Progenitor cell of endocrine pancreas (in vitro differentiated cells): ENCODE data around the gene PLXND1. TPM values are rescaled to one million over a fixed set of nuclear protein-coding genes. Genes with fewer than 3 reads are reported as not detected.

ENCODE experiments used
- DNase-seq: peaks from one replicate; pipeline ENCODE4 v3.0.0; 2021; ENCODE audit warnings: low spot score; ENCODE audit not compliant: unreplicated experiment
- H3K27ac Mint-ChIP-seq: 2 replicates; pipeline ENCODE4 v1.8.0; 2021; ENCODE audit warnings: mild to moderate bottlenecking, moderate library complexity, mixed read lengths
- H3K27me3 Mint-ChIP-seq: 2 replicates; pipeline ENCODE4 v1.8.0; 2021; ENCODE audit warnings: mixed read lengths
- H3K36me3 Mint-ChIP-seq: 2 replicates; pipeline ENCODE4 v1.8.0; 2022; ENCODE audit warnings: mixed read lengths; ENCODE audit not compliant: insufficient read depth
- H3K4me1 Mint-ChIP-seq: 2 replicates; pipeline ENCODE4 v1.8.0; 2021; ENCODE audit warnings: low read depth, mixed read lengths
- H3K4me3 Mint-ChIP-seq: 2 replicates; pipeline ENCODE4 v1.8.0; 2021; ENCODE audit warnings: low read depth, mild to moderate bottlenecking, moderate library complexity, mixed read lengths
- H3K9me3 Mint-ChIP-seq: 2 replicates; pipeline ENCODE4 v1.8.0; 2021; ENCODE audit warnings: low read depth, mixed read lengths
- CTCF ChIP-seq: fragments of 200-600 bp; sonication (generic); IDR thresholded peaks from one replicate; pipeline ENCODE4 v1.5.0; 2021; ENCODE audit warnings: antibody characterized with exemption, mild to moderate bottlenecking; ENCODE audit not compliant: unreplicated experiment
- total RNA-seq: library from RNA; stranded (reverse); gene quantifications from 2 replicates; pipeline ENCODE4 v1.2.1, GENCODE V29; 2021

PLXND1 gene
- total RNA-seq, 1 donor from 2014 or later, result 18.0 TPM

- H3K36me3 Mint-ChIP-seq, result no peaks in the 10 kb centered on the region
- TF ChIP-seq CTCF, result no peak
- peaks cover 16% of the 10 kb centered on the region for H3K27me3 Mint-ChIP-seq
- H3K27ac Mint-ChIP-seq, result no peak overlapping the region
- no peak overlapping the region for H3K4me3 Mint-ChIP-seq
- peaks cover 30% of the 10 kb centered on the region for H3K4me1 Mint-ChIP-seq
- DNase-seq, result no peak
- no peaks in the 10 kb centered on the region for H3K9me3 Mint-ChIP-seq
Observed at GRCh38 chr3:129598000-129598381, 8.5 kb downstream of the PLXND1 start.

GRCh38 chr3:129597087-129597999, 9.1 kb downstream of the PLXND1 start:
- no peak overlapping the region for H3K4me3 Mint-ChIP-seq
- DNase-seq, result no peak
- peaks cover 32% of the 10 kb centered on the region for H3K4me1 Mint-ChIP-seq
- TF ChIP-seq CTCF, result no peak
- no peaks in the 10 kb centered on the region for H3K36me3 Mint-ChIP-seq
- H3K9me3 Mint-ChIP-seq, result no peaks in the 10 kb centered on the region
- H3K27me3 Mint-ChIP-seq, result peaks cover 13% of the 10 kb centered on the region
- no peak overlapping the region for H3K27ac Mint-ChIP-seq

GRCh38 chr3:129596194-129597086, 10.0 kb downstream of the PLXND1 start:
- H3K36me3 Mint-ChIP-seq, result no peaks in the 10 kb centered on the region
- no peak for DNase-seq
- no peaks in the 10 kb centered on the region for H3K9me3 Mint-ChIP-seq
- H3K27me3 Mint-ChIP-seq, result peaks cover 8% of the 10 kb centered on the region
- no peak overlapping the region for H3K4me3 Mint-ChIP-seq
- peaks cover 39% of the 10 kb centered on the region for H3K4me1 Mint-ChIP-seq
- no peak for TF ChIP-seq CTCF
- H3K27ac Mint-ChIP-seq, result peak overlapping the region; percentile 64

- H3K4me1 Mint-ChIP-seq, result peaks cover 39% of the 10 kb centered on the region
Observed at GRCh38 chr3:129595544-129596193, 10.8 kb downstream of the PLXND1 start.

More at GRCh38 chr3:129595544-129596193, 10.8 kb downstream of the PLXND1 start:
- TF ChIP-seq CTCF, result no peak
- no peak for DNase-seq
- Mint-ChIP-seq H3K36me3 (no peaks in the 10 kb centered on the region), H3K27ac (peak overlapping the region; percentile 64), H3K27me3 (peaks cover 4% of the 10 kb centered on the region), H3K9me3 (no peaks in the 10 kb centered on the region), H3K4me3 (no peak overlapping the region)
